PC-3 (cell line): ENCODE data around the gene ZNF678.

Source experiments
- EZH2 ChIP-seq: fragments of 300-600 bp; sonication (generic); IDR thresholded peaks from one replicate; pipeline ENCODE4 v1.6.1; 2017; ENCODE audit warnings: antibody characterized with exemption, mild to moderate bottlenecking, low read length; ENCODE audit not compliant: unreplicated experiment
- TF ChIP-seq, protein P1 (sequence below): fragments of 300-600 bp; sonication (generic); conservative IDR thresholded peaks from 2 replicates; pipeline ENCODE4 v1.5.1; 2017; ENCODE audit warnings: antibody characterized with exemption, low read depth, mild to moderate bottlenecking, low read length

DNA sequence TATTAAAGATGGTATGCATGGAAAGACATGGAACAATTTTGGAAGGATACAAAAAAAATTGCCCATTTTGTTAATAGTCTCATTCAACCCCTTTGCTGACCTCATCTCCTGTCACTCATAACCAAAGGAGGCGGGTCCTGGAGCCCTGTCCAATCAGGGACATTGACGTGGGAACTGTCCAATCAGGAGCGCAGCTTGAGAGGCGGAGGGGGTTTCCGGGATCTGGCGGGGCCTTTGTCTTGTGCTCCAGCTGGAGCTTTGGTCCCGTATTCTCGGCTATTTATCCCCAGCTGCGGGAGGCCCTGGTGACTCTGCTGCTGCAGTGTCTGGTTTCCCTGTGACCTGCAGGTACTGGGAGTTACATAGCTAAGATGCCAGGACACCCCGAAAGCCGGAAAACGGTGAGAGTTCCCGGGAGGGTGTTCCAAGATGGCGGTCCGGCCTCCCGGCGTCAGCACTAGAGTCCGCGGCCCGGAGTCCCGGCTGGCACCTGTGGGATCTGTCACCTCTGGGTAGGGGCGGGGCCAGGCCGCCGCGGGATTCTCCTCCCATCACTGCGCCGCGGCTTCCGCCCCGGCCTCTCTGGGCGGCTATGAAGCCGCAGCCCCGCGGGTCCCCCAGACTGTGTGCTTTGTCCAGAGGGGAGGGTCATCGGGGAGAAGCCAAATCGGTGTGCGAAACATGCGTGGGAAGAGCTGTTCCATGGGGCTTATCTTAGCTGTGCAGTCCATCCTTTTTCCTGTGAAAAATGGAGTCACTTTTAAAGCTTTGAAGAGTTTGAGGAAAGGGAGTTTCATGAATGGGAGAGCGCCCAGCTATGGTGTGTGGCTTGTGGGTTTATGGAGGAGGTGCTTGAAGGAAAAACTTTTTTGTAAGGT, at the start of gene ZNF678:
- TF ChIP-seq, protein P1, sequence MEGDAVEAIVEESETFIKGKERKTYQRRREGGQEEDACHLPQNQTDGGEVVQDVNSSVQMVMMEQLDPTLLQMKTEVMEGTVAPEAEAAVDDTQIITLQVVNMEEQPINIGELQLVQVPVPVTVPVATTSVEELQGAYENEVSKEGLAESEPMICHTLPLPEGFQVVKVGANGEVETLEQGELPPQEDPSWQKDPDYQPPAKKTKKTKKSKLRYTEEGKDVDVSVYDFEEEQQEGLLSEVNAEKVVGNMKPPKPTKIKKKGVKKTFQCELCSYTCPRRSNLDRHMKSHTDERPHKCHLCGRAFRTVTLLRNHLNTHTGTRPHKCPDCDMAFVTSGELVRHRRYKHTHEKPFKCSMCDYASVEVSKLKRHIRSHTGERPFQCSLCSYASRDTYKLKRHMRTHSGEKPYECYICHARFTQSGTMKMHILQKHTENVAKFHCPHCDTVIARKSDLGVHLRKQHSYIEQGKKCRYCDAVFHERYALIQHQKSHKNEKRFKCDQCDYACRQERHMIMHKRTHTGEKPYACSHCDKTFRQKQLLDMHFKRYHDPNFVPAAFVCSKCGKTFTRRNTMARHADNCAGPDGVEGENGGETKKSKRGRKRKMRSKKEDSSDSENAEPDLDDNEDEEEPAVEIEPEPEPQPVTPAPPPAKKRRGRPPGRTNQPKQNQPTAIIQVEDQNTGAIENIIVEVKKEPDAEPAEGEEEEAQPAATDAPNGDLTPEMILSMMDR = no peak
- TF ChIP-seq EZH2 = no peak
